A549 (cell line): ENCODE data around the gene NFASC.

ENCODE experiments used
- BCL3 ChIP-seq: fragments of >200 bp; sonication (Bioruptor Twin); formaldehyde crosslinking; IDR thresholded peaks from 3 replicates; pipeline ENCODE4 v1.6.1; 2016
- CBX8 ChIP-seq: fragments of 200-600 bp; sonication (generic); IDR thresholded peaks from 2 replicates; pipeline ENCODE4 v1.6.1; 2016
- CEBPB ChIP-seq, 2 experiments: fragments of >200 bp in 1 of 2; sonication (Bioruptor Twin) in 1 of 2; formaldehyde crosslinking in 1 of 2; IDR thresholded peaks; 2 replicates each; pipeline ENCODE4 v1.6.1; 2012 to 2016
- CTCF ChIP-seq: fragments of >200 bp; sonication (Bioruptor Twin); formaldehyde crosslinking; IDR thresholded peaks from 3 replicates; pipeline ENCODE4 v1.5.1; 2016
- EP300 ChIP-seq, 2 experiments: fragments of >200 bp; sonication (Bioruptor Twin); formaldehyde crosslinking; IDR thresholded peaks; 2 replicates in 1 of 2; 3 replicates in 1 of 2; pipeline ENCODE4 v1.6.1; 2016 to 2017
- HOXA7 ChIP-seq: fragments of 250-450 bp; sonication (Bioruptor Pico); IDR thresholded peaks from 2 replicates; pipeline ENCODE4 v1.5.0; 2020; ENCODE audit warnings: mild to moderate bottlenecking, moderate library complexity
- HOXB13 ChIP-seq: fragments of 250-450 bp; sonication (Bioruptor Pico); IDR thresholded peaks from 2 replicates; pipeline ENCODE4 v1.5.0; 2020; ENCODE audit warnings: low read depth, mild to moderate bottlenecking, moderate library complexity
- MAX ChIP-seq: IDR thresholded peaks from 2 replicates; pipeline ENCODE4 v1.6.1; 2012
- POLR2A ChIP-seq: IDR thresholded peaks from 2 replicates; pipeline ENCODE4 v1.6.1; 2012; ENCODE audit warnings: mild to moderate bottlenecking, low read length
- REST ChIP-seq: fragments of 200-600 bp; sonication (generic); IDR thresholded peaks from 2 replicates; pipeline ENCODE4 v1.6.1; 2016; ENCODE audit warnings: antibody characterized with exemption, mild to moderate bottlenecking, moderate library complexity

- no peak for TF ChIP-seq CEBPB (IDR thresholded peaks at IDR 0.05)
- TF ChIP-seq REST = no peak
- no peak for TF ChIP-seq EP300 (IDR thresholded peaks at IDR 0.05)
- TF ChIP-seq CTCF = no peak
- no peak for TF ChIP-seq HOXA7 (CRISPR knock-in tag)
- TF ChIP-seq POLR2A = no peak
- TF ChIP-seq MAX = no peak
- TF ChIP-seq HOXB13 (CRISPR knock-in tag) = no peak
- no peak for TF ChIP-seq CBX8
- no peak for TF ChIP-seq BCL3
Observed at GRCh38 chr1:204976646-204977045, 106.0 kb downstream of the NFASC start.
